SK-N-SH treated with all-trans-retinoic acid at 6 μM for 48 hours (cell line): ENCODE measurements around the gene SGK2.
A peak's percentile ranks its signal among the peaks of the same experiment; 100 is the strongest.
"Not testable (repeated sequence)": the region's sequence is repeated elsewhere in the genome, so short reads cannot be mapped to it uniquely, and the experiment has no call there.

Experiments used
- ATAC-seq: fragments of 200-7000 bp; cut with Tn5 transposase; 3 replicates; pipeline ENCODE4 v1.9.1; 2020; ENCODE audit warnings: mild to moderate bottlenecking, moderate library complexity
- BACH2 ChIP-seq: fragments of 250-450 bp; sonication (Bioruptor Pico); IDR thresholded peaks from 2 replicates; pipeline ENCODE4 v1.9.0; 2021; ENCODE audit warnings: mild to moderate bottlenecking, borderline replicate concordance
- ESRRG ChIP-seq: fragments of 250-450 bp; sonication (Bioruptor Pico); IDR thresholded peaks from 2 replicates; pipeline ENCODE4 v1.6.1; 2021; ENCODE audit warnings: mild to moderate bottlenecking
- GLIS3 ChIP-seq: fragments of 250-450 bp; sonication (Bioruptor Pico); IDR thresholded peaks from 2 replicates; pipeline ENCODE4 v1.5.0; 2020; ENCODE audit warnings: mild to moderate bottlenecking, moderate library complexity
- ISL1 ChIP-seq: fragments of 250-450 bp; sonication (Bioruptor Pico); IDR thresholded peaks from 2 replicates; pipeline ENCODE4 v2.1.2; 2022; ENCODE audit warnings: mild to moderate bottlenecking, moderate library complexity
- PPARA ChIP-seq: fragments of 250-450 bp; sonication (Bioruptor Pico); IDR thresholded peaks from 2 replicates; pipeline ENCODE4 v1.5.0; 2020; ENCODE audit warnings: mild to moderate bottlenecking, borderline replicate concordance
- RARB ChIP-seq: fragments of 250-450 bp; sonication (Bioruptor Pico); IDR thresholded peaks from 2 replicates; pipeline ENCODE4 v1.8.0; 2021; ENCODE audit warnings: mild to moderate bottlenecking, moderate library complexity
- SNAI2 ChIP-seq: fragments of 250-450 bp; sonication (Bioruptor Pico); IDR thresholded peaks from 2 replicates; pipeline ENCODE4 v1.5.0; 2020; ENCODE audit warnings: mild to moderate bottlenecking, moderate library complexity
- TCF4 ChIP-seq: fragments of 250-450 bp; sonication (Bioruptor Pico); IDR thresholded peaks from 2 replicates; pipeline ENCODE4 v1.8.0; 2021; ENCODE audit warnings: mild to moderate bottlenecking, moderate library complexity, borderline replicate concordance
- TOX ChIP-seq: fragments of 250-450 bp; sonication (Bioruptor Pico); IDR thresholded peaks from 2 replicates; pipeline ENCODE4 v1.8.0; 2021; ENCODE audit warnings: mild to moderate bottlenecking, moderate library complexity, borderline replicate concordance
- ZC3H10 ChIP-seq: fragments of 250-450 bp; sonication (Bioruptor Pico); IDR thresholded peaks from 2 replicates; pipeline ENCODE4 v1.5.1; 2021; ENCODE audit warnings: mild to moderate bottlenecking, moderate library complexity
- ZFP3 ChIP-seq: fragments of 250-450 bp; sonication (Bioruptor Pico); IDR thresholded peaks from 2 replicates; pipeline ENCODE4 v1.5.0; 2020; ENCODE audit warnings: mild to moderate bottlenecking, moderate library complexity
- ZNF565 ChIP-seq: fragments of 450-650 bp; formaldehyde crosslinking; conservative IDR thresholded peaks from 2 replicates; pipeline ENCODE4 v1.5.0; 2020; ENCODE audit warnings: low read depth, mild to moderate bottlenecking, moderate library complexity
- ZNF8 ChIP-seq: fragments of 450-650 bp; formaldehyde crosslinking; IDR thresholded peaks from 2 replicates; pipeline ENCODE4 v1.5.0; 2020; ENCODE audit warnings: mild to moderate bottlenecking, moderate library complexity
- TF ChIP-seq, protein P1 (sequence below): fragments of 250-450 bp; sonication (Bioruptor Pico); IDR thresholded peaks from 2 replicates; pipeline ENCODE4 v1.8.0; 2020; ENCODE audit warnings: mild to moderate bottlenecking, moderate library complexity, borderline replicate concordance
- TF ChIP-seq, protein P2 (sequence below): fragments of 250-450 bp; sonication (Bioruptor Pico); IDR thresholded peaks from 2 replicates; pipeline ENCODE4 v1.5.0; 2020; ENCODE audit warnings: mild to moderate bottlenecking, moderate library complexity
- TF ChIP-seq, protein P3 (sequence below): fragments of 250-450 bp; sonication (Bioruptor Pico); IDR thresholded peaks from 2 replicates; pipeline ENCODE4 v1.8.0; 2021; ENCODE audit warnings: low read depth, mild to moderate bottlenecking, moderate library complexity, borderline replicate concordance

SGK2 gene

DNA sequence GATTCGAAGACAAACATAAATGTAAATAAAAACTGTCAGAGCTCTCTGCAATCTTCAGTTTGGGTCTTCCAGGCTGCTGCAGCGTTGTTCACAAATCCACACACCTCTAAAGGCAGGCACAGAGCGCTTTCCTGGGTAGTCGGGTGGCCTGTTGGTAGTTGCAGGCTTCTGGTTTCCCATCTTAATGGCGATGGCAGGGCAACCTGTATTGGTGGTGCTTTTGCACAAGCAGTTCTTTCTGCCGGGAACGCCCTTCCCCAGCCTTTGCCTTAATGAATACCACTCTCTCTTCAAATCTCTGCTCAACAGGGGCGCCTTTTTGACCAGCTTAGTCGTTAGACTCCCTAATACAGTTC, 31.2 kb downstream of the SGK2 start:
- TF ChIP-seq, protein P1, sequence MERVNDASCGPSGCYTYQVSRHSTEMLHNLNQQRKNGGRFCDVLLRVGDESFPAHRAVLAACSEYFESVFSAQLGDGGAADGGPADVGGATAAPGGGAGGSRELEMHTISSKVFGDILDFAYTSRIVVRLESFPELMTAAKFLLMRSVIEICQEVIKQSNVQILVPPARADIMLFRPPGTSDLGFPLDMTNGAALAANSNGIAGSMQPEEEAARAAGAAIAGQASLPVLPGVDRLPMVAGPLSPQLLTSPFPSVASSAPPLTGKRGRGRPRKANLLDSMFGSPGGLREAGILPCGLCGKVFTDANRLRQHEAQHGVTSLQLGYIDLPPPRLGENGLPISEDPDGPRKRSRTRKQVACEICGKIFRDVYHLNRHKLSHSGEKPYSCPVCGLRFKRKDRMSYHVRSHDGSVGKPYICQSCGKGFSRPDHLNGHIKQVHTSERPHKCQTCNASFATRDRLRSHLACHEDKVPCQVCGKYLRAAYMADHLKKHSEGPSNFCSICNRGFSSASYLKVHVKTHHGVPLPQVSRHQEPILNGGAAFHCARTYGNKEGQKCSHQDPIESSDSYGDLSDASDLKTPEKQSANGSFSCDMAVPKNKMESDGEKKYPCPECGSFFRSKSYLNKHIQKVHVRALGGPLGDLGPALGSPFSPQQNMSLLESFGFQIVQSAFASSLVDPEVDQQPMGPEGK (CRISPR knock-in tag), result no peak
- TF ChIP-seq BACH2 (CRISPR knock-in tag) (no peak), SNAI2 (no peak), ZC3H10 (no peak), TOX (CRISPR knock-in tag) (no peak)
- ATAC-seq, result peak; percentile 31

DNA sequence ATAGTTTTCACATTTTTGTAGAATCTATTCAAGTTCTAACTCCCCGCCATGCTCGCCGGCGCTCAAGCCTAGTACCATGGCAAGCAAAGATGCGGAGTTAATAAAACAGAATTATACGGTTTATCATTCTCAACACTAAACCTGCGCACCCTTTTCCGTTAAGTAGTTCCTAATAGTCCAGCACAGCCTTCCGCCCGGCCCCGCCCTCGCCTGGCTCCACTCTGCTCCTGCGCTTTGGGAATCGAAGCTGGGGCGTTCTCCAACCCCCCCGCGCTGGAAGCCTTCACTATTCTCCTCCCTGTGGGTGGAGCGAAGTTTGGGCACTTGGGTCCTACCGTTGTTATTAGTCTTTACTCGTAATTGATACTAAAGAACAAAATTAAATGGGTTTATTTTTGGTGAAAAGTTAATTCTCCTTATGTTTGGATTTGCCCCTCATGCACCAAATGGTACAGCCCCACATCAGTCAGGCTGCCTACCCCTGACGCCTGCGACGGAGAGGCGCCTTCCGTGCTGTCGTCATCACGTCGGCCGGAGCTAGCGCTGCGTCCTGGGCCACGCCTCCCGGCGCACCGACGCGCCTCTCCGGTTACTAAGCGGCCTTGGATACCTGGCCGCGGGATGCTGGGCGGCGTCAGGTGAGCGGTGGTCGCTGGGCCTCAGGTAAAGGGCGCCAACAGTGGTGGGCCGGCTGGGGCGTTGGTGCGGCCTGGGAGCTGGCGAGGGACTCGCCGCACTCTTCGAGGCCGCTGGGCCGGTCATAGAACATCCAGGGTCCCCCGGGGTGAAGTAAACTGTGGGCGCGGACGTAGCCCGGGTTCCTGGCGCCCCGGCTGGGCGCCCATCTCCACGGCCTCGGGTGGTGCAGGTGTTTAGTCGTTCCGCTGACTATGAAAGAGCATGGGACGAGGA, 31.8 kb downstream of the SGK2 start, which contains the start of gene IFT52:
IFT52 (plus strand) TSS at position 546 of the 912 bp plus-strand sequence. CDS start 3,762 bp downstream, outside the sequence.
- peak; percentile 99 for ATAC-seq
- TF ChIP-seq, protein P2, sequence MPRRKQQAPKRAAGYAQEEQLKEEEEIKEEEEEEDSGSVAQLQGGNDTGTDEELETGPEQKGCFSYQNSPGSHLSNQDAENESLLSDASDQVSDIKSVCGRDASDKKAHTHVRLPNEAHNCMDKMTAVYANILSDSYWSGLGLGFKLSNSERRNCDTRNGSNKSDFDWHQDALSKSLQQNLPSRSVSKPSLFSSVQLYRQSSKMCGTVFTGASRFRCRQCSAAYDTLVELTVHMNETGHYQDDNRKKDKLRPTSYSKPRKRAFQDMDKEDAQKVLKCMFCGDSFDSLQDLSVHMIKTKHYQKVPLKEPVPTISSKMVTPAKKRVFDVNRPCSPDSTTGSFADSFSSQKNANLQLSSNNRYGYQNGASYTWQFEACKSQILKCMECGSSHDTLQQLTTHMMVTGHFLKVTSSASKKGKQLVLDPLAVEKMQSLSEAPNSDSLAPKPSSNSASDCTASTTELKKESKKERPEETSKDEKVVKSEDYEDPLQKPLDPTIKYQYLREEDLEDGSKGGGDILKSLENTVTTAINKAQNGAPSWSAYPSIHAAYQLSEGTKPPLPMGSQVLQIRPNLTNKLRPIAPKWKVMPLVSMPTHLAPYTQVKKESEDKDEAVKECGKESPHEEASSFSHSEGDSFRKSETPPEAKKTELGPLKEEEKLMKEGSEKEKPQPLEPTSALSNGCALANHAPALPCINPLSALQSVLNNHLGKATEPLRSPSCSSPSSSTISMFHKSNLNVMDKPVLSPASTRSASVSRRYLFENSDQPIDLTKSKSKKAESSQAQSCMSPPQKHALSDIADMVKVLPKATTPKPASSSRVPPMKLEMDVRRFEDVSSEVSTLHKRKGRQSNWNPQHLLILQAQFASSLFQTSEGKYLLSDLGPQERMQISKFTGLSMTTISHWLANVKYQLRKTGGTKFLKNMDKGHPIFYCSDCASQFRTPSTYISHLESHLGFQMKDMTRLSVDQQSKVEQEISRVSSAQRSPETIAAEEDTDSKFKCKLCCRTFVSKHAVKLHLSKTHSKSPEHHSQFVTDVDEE (CRISPR knock-in tag), result no peak
- TF ChIP-seq, protein P1 (CRISPR knock-in tag), result peak; percentile 99

DNA sequence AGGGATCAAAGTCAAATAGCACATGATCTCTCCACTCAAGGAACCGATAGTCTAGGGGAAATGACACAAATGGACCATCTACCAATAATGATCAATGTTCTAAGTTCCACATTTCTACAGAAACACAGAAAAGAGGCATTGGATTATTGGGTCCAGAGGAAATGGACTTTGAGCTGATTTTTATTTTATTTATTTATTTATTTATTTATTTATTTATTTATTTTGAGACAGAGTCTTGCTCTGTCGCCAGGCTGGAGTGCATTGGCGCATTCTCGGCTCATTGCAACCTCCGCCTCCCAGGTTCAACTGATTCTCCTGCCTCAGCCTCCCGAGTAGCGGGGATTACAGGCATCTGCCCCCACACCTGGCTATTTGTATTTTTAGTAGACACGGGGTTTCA, 43.1 kb downstream of the SGK2 start:
- not testable (repeated sequence) for ATAC-seq

DNA sequence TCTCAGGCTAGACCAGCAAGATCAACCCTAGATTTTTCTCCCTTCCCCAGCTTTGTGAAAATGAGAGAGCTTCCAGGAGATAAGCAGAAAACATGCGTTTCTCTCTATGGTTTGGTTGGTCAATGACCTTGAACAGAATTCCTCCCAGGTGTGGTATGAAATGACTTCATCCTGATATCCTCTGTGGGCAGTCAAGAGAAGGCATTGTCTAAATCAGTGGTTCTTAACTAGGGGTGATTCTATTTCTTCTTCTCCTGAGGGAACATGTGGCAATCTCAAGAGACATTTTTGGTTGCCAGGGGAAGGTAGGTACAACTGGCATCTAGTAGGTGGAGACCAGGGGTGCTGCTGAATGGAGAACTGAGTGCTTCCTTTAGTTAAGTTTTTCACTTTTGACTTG, 44.3 kb downstream of the SGK2 start:
- ATAC-seq, result no peak
- TF ChIP-seq ZFP3 (no peak), SNAI2 (no peak), TCF4 (no peak), GLIS3 (no peak), ZNF565 (CRISPR knock-in tag) (no peak), ISL1 (CRISPR knock-in tag) (no peak), BACH2 (CRISPR knock-in tag) (no peak), ZC3H10 (no peak), ESRRG (CRISPR knock-in tag) (no peak), ZNF8 (CRISPR knock-in tag) (no peak), PPARA (CRISPR knock-in tag) (no peak), RARB (CRISPR knock-in tag) (no peak)
- TF ChIP-seq, protein P2 (CRISPR knock-in tag), result no peak
- TF ChIP-seq, protein P3, sequence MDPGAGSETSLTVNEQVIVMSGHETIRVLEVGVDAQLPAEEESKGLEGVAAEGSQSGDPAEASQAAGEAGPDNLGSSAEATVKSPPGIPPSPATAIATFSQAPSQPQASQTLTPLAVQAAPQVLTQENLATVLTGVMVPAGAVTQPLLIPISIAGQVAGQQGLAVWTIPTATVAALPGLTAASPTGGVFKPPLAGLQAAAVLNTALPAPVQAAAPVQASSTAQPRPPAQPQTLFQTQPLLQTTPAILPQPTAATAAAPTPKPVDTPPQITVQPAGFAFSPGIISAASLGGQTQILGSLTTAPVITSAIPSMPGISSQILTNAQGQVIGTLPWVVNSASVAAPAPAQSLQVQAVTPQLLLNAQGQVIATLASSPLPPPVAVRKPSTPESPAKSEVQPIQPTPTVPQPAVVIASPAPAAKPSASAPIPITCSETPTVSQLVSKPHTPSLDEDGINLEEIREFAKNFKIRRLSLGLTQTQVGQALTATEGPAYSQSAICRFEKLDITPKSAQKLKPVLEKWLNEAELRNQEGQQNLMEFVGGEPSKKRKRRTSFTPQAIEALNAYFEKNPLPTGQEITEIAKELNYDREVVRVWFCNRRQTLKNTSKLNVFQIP, result no peak
- TF ChIP-seq, protein P1 (CRISPR knock-in tag), result no peak
